Stimulated activated CD4-positive, alpha-beta T cell treated with anti-CD3 and anti-CD28 coated beads, Interleukin-1b, Interleukin-23, amount 100 ng/mL, for 1 hour (primary cell): ENCODE data around the gene SHCBP1L.

Experiments used
- DNase-seq, 2 donors: peaks; one replicate each; pipeline ENCODE4 v3.0.0-alpha.2; 2020; ENCODE audit warnings: low read depth in 2 of 2

SHCBP1L gene

GRCh38 chr1:182952677-182953444 is at the start of gene SHCBP1L:
Gene SHCBP1L, minus strand, starts transcription at chr1:182953166. Its CDS starts 33 bp downstream, at chr1:182953133.
- no peak for DNase-seq

GRCh38 chr1:183002267-183002666 is 49.3 kb upstream of the SHCBP1L start:
- DNase-seq = no peak

GRCh38 chr1:183000167-183000962 is 47.4 kb upstream of the SHCBP1L start:
- DNase-seq = no peak

GRCh38 chr1:182998482-182998881 is 45.5 kb upstream of the SHCBP1L start:
- no peak for DNase-seq

- DNase-seq = no peak
Measured at GRCh38 chr1:182996816-182997215, 43.9 kb upstream of the SHCBP1L start.

- no peak for DNase-seq
Measured at GRCh38 chr1:182995894-182996293, 42.9 kb upstream of the SHCBP1L start.

DNA sequence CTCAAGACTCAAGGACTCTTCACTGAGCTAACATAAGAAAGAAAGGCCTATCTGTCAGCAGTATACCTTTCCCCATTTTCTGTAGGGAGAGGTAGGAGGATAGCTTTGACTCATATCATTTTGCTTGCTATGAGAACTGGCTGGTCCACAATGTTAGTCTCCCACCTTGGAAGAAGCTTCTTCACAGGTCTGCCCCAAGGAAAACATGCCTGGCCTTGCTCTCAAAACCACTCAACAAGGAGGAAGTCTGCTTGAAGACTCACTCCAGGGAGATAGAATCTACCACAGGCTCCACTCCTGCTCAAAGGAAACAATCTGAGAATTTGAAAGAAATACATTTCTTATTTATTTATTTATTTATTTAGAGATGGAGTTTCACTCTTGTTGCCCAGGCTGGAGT is 40.8 kb upstream of the SHCBP1L start:
- DNase-seq = no peak

GRCh38 chr1:182990413-182991144 is 37.6 kb upstream of the SHCBP1L start:
- DNase-seq = no peak

GRCh38 chr1:182985876-182986275 is 32.9 kb upstream of the SHCBP1L start:
- no peak for DNase-seq

DNA sequence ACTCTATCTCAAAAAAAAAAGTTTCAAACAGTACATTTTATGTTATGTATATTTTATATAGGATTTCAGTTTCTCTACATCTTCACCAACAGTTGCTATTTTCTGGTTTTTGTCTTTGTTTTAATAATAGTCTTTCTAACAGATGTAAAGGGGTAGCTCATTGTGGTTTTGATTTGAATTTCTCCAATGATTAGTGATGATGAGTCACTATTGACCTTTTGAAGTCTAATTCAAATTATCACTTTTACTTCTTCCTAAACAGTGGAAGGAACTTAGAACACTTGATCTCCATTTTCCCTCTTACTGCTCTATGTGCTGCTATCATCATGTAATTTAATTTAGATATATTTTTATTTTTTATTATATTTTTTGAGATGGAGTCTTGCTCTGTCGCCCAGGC is 31.7 kb upstream of the SHCBP1L start:
- no peak for DNase-seq

DNA sequence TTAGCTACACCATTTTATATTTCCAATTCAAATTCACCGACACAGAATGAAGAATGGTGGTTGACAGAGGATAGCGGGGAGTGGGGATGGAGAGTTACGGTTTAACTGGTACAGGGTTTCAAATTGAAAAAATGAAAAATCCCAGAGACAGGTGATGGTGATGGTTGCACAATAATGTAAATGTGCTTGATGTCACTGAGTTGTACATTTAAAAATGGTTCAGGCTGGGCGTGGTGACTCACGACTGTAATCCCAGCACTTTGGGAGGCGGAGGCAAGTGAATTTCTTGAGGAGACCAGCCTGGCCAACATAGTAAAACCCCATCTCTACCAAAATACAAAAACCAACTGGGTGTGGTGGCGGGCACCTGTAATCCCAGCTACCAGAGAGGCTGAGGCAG is 31.2 kb upstream of the SHCBP1L start:
- DNase-seq = no peak

DNA sequence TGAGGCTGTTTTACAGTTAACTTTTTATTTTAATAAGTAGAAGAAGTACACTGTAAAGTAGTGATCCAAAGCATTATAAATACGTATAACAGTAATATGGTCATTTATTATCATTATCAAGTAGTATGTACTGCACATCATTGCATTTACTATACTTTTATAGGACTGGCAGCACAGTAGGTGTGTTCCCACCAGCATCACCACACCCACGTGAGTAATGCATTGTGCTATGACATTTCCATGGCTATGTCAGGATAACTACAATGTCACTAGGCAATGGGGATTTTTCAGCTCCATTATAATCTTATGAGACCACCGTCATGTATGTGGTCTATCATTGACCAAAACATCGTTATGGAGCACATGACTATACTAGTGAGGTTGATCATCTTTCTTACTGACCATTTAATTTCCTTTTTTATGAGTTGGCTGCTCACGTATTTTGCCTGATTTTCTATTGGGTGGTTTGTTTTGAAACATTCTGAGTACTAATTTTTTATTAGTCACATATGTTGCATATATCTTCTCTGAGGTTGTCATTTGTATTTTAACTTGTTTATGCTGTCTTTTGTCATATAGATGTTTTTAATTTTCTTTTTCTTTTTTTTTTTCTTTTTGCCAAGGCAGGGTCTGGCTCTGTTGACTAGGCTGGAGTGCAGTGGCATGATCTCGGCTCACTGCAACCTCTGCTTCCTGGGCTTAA is 25.3 kb upstream of the SHCBP1L start:
- no peak for DNase-seq

DNA sequence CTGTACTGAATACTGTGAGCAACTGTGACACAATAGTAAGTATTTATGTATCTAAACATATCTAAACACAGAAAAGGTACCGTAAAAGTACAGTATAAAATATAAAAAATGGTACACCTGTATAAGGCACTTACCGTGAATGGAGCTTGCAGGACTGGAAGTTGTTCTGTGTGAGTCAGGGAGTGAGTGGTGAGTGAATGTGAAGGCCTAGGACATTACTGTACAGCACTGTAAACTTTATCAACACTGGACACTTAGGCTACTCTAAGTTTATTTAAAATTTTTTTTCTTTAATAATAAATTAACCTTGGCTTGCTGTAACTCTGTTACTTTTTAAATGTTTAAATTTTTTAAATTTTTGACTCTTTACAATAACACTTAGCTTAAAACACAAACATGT is 24.5 kb upstream of the SHCBP1L start:
- no peak for DNase-seq

- DNase-seq = no peak
Measured at GRCh38 chr1:182974506-182975191, 21.7 kb upstream of the SHCBP1L start.

DNA sequence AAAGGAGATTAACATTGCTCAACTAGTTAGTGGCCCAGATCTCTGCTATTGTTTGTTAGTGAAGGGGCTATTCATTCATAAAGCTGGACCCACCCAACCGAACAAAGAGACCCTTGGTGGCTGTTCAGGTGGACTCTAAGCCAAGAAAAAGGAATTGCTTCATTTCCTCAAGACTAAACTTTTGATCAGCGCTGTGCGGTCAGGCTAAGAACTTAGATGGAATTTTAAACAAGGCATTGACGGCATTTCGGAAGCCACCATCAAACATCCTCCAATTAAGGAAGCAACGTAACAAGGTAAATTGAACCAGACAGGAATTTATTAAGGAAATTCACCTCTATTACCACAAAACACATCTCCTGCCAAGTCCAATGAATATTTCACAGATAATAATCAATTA is 19.9 kb upstream of the SHCBP1L start:
- no peak for DNase-seq

- no peak for DNase-seq
Measured at GRCh38 chr1:182972231-182972630, 19.3 kb upstream of the SHCBP1L start.

DNA sequence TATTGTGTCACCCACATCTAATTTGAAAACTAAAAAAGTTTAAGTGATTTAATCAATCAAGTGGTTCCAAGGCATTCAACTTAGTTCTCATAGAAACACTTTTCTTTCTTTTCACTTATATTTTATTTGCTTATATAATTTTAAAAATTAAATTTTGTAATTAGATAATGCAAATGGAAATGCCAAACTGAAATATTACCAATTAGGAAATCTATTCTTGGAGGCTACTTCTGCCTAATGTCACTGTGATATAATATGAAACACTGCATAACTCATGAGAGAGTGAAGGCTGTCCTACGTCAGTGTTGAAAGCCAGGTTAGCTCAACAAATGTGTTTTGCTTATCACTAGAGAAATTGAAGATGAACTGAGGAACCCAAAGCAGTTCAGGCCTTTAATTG is 18.3 kb upstream of the SHCBP1L start:
- DNase-seq = no peak

- no peak for DNase-seq
Measured at GRCh38 chr1:182968836-182969734, 16.1 kb upstream of the SHCBP1L start.

- no peak for DNase-seq
Measured at GRCh38 chr1:182968151-182968741, 15.3 kb upstream of the SHCBP1L start.

DNA sequence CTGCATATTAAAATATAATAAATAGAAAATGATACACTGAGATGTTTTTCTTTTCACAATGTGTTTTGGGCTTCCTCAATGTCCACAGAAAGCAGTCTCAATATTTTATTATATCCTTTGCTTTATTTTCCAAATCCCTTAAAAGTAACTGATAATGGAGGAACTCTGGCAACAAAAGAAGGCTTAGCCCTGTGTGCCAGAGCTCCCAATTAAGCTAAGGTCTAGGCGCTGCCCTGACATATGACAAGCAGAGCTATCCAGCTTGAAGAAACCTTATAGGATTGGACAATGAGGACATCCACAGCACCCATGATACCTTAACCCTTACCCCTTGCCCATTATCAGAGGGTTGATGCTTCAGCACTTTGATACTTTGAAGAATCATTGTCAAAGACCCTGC is 12.9 kb upstream of the SHCBP1L start:
- no peak for DNase-seq
